GM23338 (cell line): Measurements from ENCODE around the gene TTLL13. TPM values are rescaled to one million over a fixed set of nuclear protein-coding genes. Genes with fewer than 3 reads are reported as not detected.

Source experiments
- ATAC-seq: fragments of 200-7000 bp; cut with Tn5 transposase; 3 replicates; pipeline ENCODE4 v1.9.1; 2020
- DNase-seq: peaks from one replicate; pipeline ENCODE4 v3.0.0-alpha.2; 2015; ENCODE audit warnings: low spot score
- H2AFZ ChIP-seq: fragments of 200-600 bp; sonication (generic); 2 replicates; pipeline ENCODE4 v1.8.0; 2016; ENCODE audit warnings: antibody characterized with exemption, mild to moderate bottlenecking, moderate library complexity
- H3F3A ChIP-seq: fragments of 200-600 bp; sonication (generic); replicated peaks from 2 replicates; pipeline ENCODE4 v1.8.0; 2017; ENCODE audit warnings: antibody characterized with exemption, mixed run types, low read depth
- H3K27ac ChIP-seq: fragments of 200-600 bp; sonication (generic); 2 replicates; pipeline ENCODE4 v1.6.1; 2016; ENCODE audit warnings: low read depth
- H3K27me3 ChIP-seq: fragments of 200-600 bp; sonication (generic); 2 replicates; pipeline ENCODE4 v1.8.0; 2016; ENCODE audit warnings: mild to moderate bottlenecking, mixed run types, moderate library complexity; ENCODE audit not compliant: insufficient read depth
- H3K36me3 ChIP-seq: fragments of 200-600 bp; sonication (generic); 2 replicates; pipeline ENCODE4 v1.8.0; 2016; ENCODE audit warnings: mild to moderate bottlenecking; ENCODE audit not compliant: insufficient read depth
- H3K4me1 ChIP-seq: fragments of 200-600 bp; sonication (generic); 2 replicates; pipeline ENCODE4 v1.8.0; 2016; ENCODE audit warnings: mild to moderate bottlenecking, moderate library complexity; ENCODE audit not compliant: insufficient read depth
- H3K4me2 ChIP-seq: fragments of 200-600 bp; sonication (generic); 2 replicates; pipeline ENCODE4 v1.7.1; 2017; ENCODE audit warnings: mixed run types
- H3K4me3 ChIP-seq: fragments of 200-600 bp; sonication (generic); 2 replicates; pipeline ENCODE4 v1.6.1; 2016; ENCODE audit warnings: mixed run types
- H3K79me2 ChIP-seq: fragments of 200-600 bp; sonication (generic); replicated peaks from 2 replicates; pipeline ENCODE4 v1.8.0; 2017; ENCODE audit warnings: mild to moderate bottlenecking; ENCODE audit not compliant: insufficient read depth
- H3K9me2 ChIP-seq: fragments of 200-600 bp; sonication (generic); 2 replicates; pipeline ENCODE4 v1.8.0; 2017; ENCODE audit not compliant: insufficient read depth
- H4K20me1 ChIP-seq: fragments of 200-600 bp; sonication (generic); replicated peaks from 2 replicates; pipeline ENCODE4 v1.8.0; 2017; ENCODE audit warnings: mild to moderate bottlenecking; ENCODE audit not compliant: insufficient read depth
- H3K27ac Mint-ChIP-seq: 2 replicates; pipeline ENCODE4 v1.8.0; 2020; ENCODE audit warnings: inconsistent platforms, mild to moderate bottlenecking, moderate library complexity, mixed read lengths
- H3K27me3 Mint-ChIP-seq: 3 replicates; pipeline ENCODE4 v1.8.0; 2022; ENCODE audit warnings: low read depth, mild to moderate bottlenecking, moderate library complexity, mixed read lengths, inconsistent platforms; ENCODE audit not compliant: insufficient read depth, poor library complexity
- H3K36me3 Mint-ChIP-seq: 3 replicates; pipeline ENCODE4 v1.8.0; 2021; ENCODE audit warnings: low read depth, mild to moderate bottlenecking, inconsistent platforms, moderate library complexity, mixed read lengths
- H3K4me1 Mint-ChIP-seq: 3 replicates; pipeline ENCODE4 v1.8.0; 2020; ENCODE audit warnings: mild to moderate bottlenecking, inconsistent platforms, mixed read lengths
- H3K4me3 Mint-ChIP-seq: 3 replicates; pipeline ENCODE4 v1.8.0; 2021; ENCODE audit warnings: moderate library complexity, mild to moderate bottlenecking, inconsistent platforms, mixed read lengths
- H3K9me3 Mint-ChIP-seq: 3 replicates; pipeline ENCODE4 v1.8.0; 2020; ENCODE audit warnings: moderate library complexity, mild to moderate bottlenecking, inconsistent platforms, mixed read lengths
- CREB1 ChIP-seq: fragments of 250-450 bp; sonication (Bioruptor Pico); IDR thresholded peaks from 2 replicates; pipeline ENCODE4 v1.5.0; 2020; ENCODE audit warnings: low read depth, mild to moderate bottlenecking, moderate library complexity
- EZH2phosphoT487 ChIP-seq: fragments of 200-600 bp; sonication (generic); IDR thresholded peaks from one replicate; pipeline ENCODE4 v1.8.1; 2018; ENCODE audit warnings: antibody characterized with exemption; ENCODE audit not compliant: unreplicated experiment
- NANOG ChIP-seq: IDR thresholded peaks from 2 replicates; pipeline ENCODE4 v1.6.1; 2016; ENCODE audit warnings: antibody characterized with exemption, borderline replicate concordance
- POLR2AphosphoS5 ChIP-seq: IDR thresholded peaks from 2 replicates; pipeline ENCODE4 v1.6.1; 2016; ENCODE audit warnings: antibody characterized with exemption, low read depth
- ZNF114 ChIP-seq: fragments of 250-450 bp; sonication (Bioruptor Pico); IDR thresholded peaks from 2 replicates; pipeline ENCODE4 v1.5.0; 2020; ENCODE audit warnings: mild to moderate bottlenecking, moderate library complexity
- ZNF331 ChIP-seq: fragments of 250-450 bp; sonication (Bioruptor Pico); IDR thresholded peaks from 2 replicates; pipeline ENCODE4 v1.5.0; 2020; ENCODE audit warnings: low read depth, mild to moderate bottlenecking, moderate library complexity
- polyA plus RNA-seq: library from polyadenylated mRNA; unstranded; fragments of >200 nt; fragmentation: Nextera tagmentation; extraction: Ambion mirVana; gene quantifications from 2 replicates; pipeline ENCODE4 v1.2.1, GENCODE V29; 2016
- total RNA-seq: library from RNA; depleted of rRNA; stranded (reverse); fragments of >200 nt; shearing (Covaris generic); gene quantifications from 2 replicates; pipeline ENCODE4 v1.2.3, GENCODE V29; 2014
- TF ChIP-seq, protein P1 (sequence below): IDR thresholded peaks from 2 replicates; pipeline ENCODE4 v1.6.1; 2016; ENCODE audit warnings: antibody characterized with exemption
- TF ChIP-seq, protein P2 (sequence below): IDR thresholded peaks from one replicate; pipeline ENCODE4 v1.6.1; 2018; ENCODE audit warnings: antibody characterized with exemption; ENCODE audit not compliant: unreplicated experiment
- TF ChIP-seq, protein P3 (sequence below), 2 experiments: fragments of 200-600 bp in 1 of 2; sonication (generic) in 1 of 2; conservative IDR thresholded peaks; 2 replicates each; pipeline versions ENCODE4 v1.5.1 to v1.6.1; 2016 to 2017; ENCODE audit warnings: antibody characterized with exemption in 2 of 2, low read depth in 2 of 2, mild to moderate bottlenecking in 2 of 2, moderate library complexity in 1 of 2
- TF ChIP-seq, protein P4 (sequence below): fragments of 250-450 bp; sonication (Bioruptor Pico); IDR thresholded peaks from 2 replicates; pipeline ENCODE4 v1.5.0; 2020; ENCODE audit warnings: mild to moderate bottlenecking, moderate library complexity

The TTLL13 gene
- total and polyA plus RNA-seq, 2 experiments from 2014 or later, result not detected

DNA sequence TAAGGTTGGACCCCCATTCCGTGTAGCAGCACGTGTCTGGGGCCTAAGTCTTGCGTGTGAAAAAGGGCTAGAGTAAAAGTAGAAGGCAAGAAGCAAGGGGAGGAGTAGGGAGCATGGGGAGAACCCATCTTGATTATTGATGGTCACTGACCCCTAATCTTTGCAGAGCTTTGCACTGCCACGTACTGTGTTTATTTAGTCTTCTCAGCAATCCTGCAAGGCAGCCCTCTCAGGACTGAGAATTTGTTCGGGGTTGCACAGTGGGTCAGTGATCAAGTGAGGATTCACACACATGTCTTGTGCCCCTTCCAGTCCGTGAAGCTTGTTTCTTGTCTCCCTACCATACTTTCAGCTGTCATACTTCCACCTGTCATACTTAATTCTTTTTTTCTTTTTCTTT, 41.0 kb upstream of the TTLL13 start:
- no peak for TF ChIP-seq CREB1 (CRISPR knock-in tag)
- TF ChIP-seq, protein P1, sequence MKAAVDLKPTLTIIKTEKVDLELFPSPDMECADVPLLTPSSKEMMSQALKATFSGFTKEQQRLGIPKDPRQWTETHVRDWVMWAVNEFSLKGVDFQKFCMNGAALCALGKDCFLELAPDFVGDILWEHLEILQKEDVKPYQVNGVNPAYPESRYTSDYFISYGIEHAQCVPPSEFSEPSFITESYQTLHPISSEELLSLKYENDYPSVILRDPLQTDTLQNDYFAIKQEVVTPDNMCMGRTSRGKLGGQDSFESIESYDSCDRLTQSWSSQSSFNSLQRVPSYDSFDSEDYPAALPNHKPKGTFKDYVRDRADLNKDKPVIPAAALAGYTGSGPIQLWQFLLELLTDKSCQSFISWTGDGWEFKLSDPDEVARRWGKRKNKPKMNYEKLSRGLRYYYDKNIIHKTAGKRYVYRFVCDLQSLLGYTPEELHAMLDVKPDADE, result no peak
- no peak for TF ChIP-seq EZH2phosphoT487
- TF ChIP-seq, protein P2, sequence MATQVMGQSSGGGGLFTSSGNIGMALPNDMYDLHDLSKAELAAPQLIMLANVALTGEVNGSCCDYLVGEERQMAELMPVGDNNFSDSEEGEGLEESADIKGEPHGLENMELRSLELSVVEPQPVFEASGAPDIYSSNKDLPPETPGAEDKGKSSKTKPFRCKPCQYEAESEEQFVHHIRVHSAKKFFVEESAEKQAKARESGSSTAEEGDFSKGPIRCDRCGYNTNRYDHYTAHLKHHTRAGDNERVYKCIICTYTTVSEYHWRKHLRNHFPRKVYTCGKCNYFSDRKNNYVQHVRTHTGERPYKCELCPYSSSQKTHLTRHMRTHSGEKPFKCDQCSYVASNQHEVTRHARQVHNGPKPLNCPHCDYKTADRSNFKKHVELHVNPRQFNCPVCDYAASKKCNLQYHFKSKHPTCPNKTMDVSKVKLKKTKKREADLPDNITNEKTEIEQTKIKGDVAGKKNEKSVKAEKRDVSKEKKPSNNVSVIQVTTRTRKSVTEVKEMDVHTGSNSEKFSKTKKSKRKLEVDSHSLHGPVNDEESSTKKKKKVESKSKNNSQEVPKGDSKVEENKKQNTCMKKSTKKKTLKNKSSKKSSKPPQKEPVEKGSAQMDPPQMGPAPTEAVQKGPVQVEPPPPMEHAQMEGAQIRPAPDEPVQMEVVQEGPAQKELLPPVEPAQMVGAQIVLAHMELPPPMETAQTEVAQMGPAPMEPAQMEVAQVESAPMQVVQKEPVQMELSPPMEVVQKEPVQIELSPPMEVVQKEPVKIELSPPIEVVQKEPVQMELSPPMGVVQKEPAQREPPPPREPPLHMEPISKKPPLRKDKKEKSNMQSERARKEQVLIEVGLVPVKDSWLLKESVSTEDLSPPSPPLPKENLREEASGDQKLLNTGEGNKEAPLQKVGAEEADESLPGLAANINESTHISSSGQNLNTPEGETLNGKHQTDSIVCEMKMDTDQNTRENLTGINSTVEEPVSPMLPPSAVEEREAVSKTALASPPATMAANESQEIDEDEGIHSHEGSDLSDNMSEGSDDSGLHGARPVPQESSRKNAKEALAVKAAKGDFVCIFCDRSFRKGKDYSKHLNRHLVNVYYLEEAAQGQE, result no peak
- 0 out of 2 replicates have a peak overlapping the region, but pooled peaks have one; percentile 52 for H3K27ac Mint-ChIP-seq
- Histone ChIP-seq H3K36me3 (no peaks in the 10 kb centered on the region), H3K4me1 (no peaks in the 10 kb centered on the region), H2AFZ (no peak overlapping the region), H3K4me3 (no peak overlapping the region), H3K27me3 (no peaks in the 10 kb centered on the region), H3K79me2 (peaks cover 35% of the 10 kb centered on the region), H4K20me1 (peaks cover 10% of the 10 kb centered on the region), H3K27ac (no peak overlapping the region), H3K4me2 (no peak overlapping the region), H3F3A (no peaks in the 10 kb centered on the region), H3K9me2 (no peaks in the 10 kb centered on the region)
- no peaks in the 10 kb centered on the region for H3K9me3 Mint-ChIP-seq
- DNase-seq, result no peak
- peaks cover 11% of the 10 kb centered on the region for H3K27me3 Mint-ChIP-seq
- no peak overlapping the region for H3K4me3 Mint-ChIP-seq
- H3K4me1 Mint-ChIP-seq, result peaks cover 7% of the 10 kb centered on the region
- no peak for ATAC-seq
- H3K36me3 Mint-ChIP-seq, result peaks cover 11% of the 10 kb centered on the region; the same call in 2 of the 3 replicates

DNA sequence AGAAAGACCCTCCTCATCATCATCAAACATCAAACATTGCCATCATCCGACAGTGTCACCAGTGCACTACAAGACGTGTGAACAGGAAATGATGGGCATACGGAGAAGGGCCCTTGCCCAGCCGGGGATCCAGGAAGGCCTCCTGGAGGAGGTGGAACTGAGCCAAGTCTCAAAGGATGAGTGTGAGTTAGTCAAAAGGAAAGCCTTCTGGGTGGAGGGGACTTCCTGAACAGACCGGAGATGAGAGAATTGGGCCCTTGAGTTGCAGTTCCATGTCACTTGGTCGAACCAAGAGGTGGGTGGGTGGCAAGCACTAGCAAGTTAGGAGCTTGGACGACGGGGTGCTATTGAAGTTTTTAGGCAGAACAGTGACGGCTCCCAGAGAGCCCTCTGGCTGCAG, 39.8 kb upstream of the TTLL13 start:
- Mint-ChIP-seq H3K36me3 (peaks cover 11% of the 10 kb centered on the region; the same call in 2 of the 3 replicates), H3K4me3 (no peak overlapping the region), H3K4me1 (peaks cover 11% of the 10 kb centered on the region), H3K9me3 (no peaks in the 10 kb centered on the region), H3K27ac (no peak overlapping the region), H3K27me3 (peaks cover 13% of the 10 kb centered on the region)
- no peaks in the 10 kb centered on the region for H3K9me2 ChIP-seq
- no peaks in the 10 kb centered on the region for H3K36me3 ChIP-seq
- H3K27me3 ChIP-seq, result no peaks in the 10 kb centered on the region
- H3K79me2 ChIP-seq, result peaks cover 23% of the 10 kb centered on the region
- H3K4me1 ChIP-seq, result no peaks in the 10 kb centered on the region
- no peak overlapping the region for H3K4me2 ChIP-seq
- H3K27ac ChIP-seq, result no peak overlapping the region
- H4K20me1 ChIP-seq, result peaks cover 9% of the 10 kb centered on the region
- no peak for ATAC-seq
- H3F3A ChIP-seq, result no peaks in the 10 kb centered on the region
- no peak for DNase-seq
- no peak overlapping the region for H3K4me3 ChIP-seq
- H2AFZ ChIP-seq, result no peak overlapping the region
- TF ChIP-seq, protein P3, sequence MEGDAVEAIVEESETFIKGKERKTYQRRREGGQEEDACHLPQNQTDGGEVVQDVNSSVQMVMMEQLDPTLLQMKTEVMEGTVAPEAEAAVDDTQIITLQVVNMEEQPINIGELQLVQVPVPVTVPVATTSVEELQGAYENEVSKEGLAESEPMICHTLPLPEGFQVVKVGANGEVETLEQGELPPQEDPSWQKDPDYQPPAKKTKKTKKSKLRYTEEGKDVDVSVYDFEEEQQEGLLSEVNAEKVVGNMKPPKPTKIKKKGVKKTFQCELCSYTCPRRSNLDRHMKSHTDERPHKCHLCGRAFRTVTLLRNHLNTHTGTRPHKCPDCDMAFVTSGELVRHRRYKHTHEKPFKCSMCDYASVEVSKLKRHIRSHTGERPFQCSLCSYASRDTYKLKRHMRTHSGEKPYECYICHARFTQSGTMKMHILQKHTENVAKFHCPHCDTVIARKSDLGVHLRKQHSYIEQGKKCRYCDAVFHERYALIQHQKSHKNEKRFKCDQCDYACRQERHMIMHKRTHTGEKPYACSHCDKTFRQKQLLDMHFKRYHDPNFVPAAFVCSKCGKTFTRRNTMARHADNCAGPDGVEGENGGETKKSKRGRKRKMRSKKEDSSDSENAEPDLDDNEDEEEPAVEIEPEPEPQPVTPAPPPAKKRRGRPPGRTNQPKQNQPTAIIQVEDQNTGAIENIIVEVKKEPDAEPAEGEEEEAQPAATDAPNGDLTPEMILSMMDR (conservative IDR thresholded peaks at IDR 0.05; ENCODE audit: low read depth in 2 of 2), result no peak
- TF ChIP-seq NANOG, result no peak
- TF ChIP-seq CREB1 (CRISPR knock-in tag), result no peak
- no peak for TF ChIP-seq POLR2AphosphoS5
- TF ChIP-seq ZNF331, result no peak
- TF ChIP-seq, protein P4, sequence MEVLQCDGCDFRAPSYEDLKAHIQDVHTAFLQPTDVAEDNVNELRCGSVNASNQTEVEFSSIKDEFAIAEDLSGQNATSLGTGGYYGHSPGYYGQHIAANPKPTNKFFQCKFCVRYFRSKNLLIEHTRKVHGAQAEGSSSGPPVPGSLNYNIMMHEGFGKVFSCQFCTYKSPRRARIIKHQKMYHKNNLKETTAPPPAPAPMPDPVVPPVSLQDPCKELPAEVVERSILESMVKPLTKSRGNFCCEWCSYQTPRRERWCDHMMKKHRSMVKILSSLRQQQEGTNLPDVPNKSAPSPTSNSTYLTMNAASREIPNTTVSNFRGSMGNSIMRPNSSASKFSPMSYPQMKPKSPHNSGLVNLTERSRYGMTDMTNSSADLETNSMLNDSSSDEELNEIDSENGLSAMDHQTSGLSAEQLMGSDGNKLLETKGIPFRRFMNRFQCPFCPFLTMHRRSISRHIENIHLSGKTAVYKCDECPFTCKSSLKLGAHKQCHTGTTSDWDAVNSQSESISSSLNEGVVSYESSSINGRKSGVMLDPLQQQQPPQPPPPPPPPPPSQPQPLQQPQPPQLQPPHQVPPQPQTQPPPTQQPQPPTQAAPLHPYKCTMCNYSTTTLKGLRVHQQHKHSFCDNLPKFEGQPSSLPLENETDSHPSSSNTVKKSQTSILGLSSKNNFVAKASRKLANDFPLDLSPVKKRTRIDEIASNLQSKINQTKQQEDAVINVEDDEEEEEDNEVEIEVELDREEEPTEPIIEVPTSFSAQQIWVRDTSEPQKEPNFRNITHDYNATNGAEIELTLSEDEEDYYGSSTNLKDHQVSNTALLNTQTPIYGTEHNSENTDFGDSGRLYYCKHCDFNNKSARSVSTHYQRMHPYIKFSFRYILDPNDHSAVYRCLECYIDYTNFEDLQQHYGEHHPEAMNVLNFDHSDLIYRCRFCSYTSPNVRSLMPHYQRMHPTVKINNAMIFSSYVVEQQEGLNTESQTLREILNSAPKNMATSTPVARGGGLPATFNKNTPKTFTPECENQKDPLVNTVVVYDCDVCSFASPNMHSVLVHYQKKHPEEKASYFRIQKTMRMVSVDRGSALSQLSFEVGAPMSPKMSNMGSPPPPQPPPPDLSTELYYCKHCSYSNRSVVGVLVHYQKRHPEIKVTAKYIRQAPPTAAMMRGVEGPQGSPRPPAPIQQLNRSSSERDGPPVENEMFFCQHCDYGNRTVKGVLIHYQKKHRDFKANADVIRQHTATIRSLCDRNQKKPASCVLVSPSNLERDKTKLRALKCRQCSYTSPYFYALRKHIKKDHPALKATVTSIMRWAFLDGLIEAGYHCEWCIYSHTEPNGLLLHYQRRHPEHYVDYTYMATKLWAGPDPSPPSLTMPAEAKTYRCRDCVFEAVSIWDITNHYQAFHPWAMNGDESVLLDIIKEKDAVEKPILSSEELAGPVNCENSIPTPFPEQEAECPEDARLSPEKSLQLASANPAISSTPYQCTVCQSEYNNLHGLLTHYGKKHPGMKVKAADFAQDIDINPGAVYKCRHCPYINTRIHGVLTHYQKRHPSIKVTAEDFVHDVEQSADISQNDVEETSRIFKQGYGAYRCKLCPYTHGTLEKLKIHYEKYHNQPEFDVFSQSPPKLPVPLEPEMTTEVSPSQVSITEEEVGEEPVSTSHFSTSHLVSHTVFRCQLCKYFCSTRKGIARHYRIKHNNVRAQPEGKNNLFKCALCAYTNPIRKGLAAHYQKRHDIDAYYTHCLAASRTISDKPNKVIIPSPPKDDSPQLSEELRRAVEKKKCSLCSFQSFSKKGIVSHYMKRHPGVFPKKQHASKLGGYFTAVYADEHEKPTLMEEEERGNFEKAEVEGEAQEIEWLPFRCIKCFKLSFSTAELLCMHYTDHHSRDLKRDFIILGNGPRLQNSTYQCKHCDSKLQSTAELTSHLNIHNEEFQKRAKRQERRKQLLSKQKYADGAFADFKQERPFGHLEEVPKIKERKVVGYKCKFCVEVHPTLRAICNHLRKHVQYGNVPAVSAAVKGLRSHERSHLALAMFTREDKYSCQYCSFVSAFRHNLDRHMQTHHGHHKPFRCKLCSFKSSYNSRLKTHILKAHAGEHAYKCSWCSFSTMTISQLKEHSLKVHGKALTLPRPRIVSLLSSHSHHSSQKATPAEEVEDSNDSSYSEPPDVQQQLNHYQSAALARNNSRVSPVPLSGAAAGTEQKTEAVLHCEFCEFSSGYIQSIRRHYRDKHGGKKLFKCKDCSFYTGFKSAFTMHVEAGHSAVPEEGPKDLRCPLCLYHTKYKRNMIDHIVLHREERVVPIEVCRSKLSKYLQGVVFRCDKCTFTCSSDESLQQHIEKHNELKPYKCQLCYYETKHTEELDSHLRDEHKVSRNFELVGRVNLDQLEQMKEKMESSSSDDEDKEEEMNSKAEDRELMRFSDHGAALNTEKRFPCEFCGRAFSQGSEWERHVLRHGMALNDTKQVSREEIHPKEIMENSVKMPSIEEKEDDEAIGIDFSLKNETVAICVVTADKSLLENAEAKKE (CRISPR knock-in tag), result no peak
- TF ChIP-seq ZNF114 (CRISPR knock-in tag), result no peak
